HepG2 (cell line): ENCODE data around the gene NPDC1. TPM values are rescaled to one million over a fixed set of nuclear protein-coding genes. Genes with fewer than 3 reads are reported as not detected.

Experiments
- KIAA2018 ChIP-seq: sonication (generic); formaldehyde crosslinking; IDR thresholded peaks from 2 replicates; pipeline ENCODE4 v1.5.0; 2020; ENCODE audit warnings: mild to moderate bottlenecking, missing genetic modification reagents, borderline replicate concordance
- RBAK ChIP-seq: sonication (generic); formaldehyde crosslinking; IDR thresholded peaks from 2 replicates; pipeline ENCODE4 v1.5.1; 2020; ENCODE audit warnings: mild to moderate bottlenecking, missing genetic modification reagents
- ZBTB49 ChIP-seq: sonication (generic); formaldehyde crosslinking; IDR thresholded peaks from 2 replicates; pipeline ENCODE4 v1.4.0; 2020; ENCODE audit warnings: missing genetic modification reagents, borderline replicate concordance
- ZMYM4 ChIP-seq: sonication (generic); formaldehyde crosslinking; IDR thresholded peaks from 2 replicates; pipeline ENCODE4 v1.8.1; 2023; ENCODE audit warnings: mild to moderate bottlenecking, missing genetic modification reagents
- polyA plus RNA-seq, 8 experiments: library from polyadenylated mRNA; depleted of rRNA in 3 of 8; stranded (reverse) in 7 of 8; unstranded in 1 of 8; fragments of >200 nt; fragmentation: Illumina TruSeq in 4 of 8; extraction: Trizol in 4 of 8; gene quantifications; 2 replicates each; pipeline versions ENCODE4 v1.2.1 to v1.2.3, GENCODE V29; 2011 to 2016; ENCODE audit warnings: low read depth in 4 of 8, missing spikeins in 1 of 8, mixed read lengths in 1 of 8; ENCODE audit not compliant: insufficient read depth in 1 of 8
- total RNA-seq, 5 experiments: library from RNA; depleted of rRNA; stranded (reverse); fragments of >200 nt; fragmentation: Illumina TruSeq; extraction: Trizol; gene quantifications; 2 replicates each; pipeline ENCODE4 v1.2.3, GENCODE V29; 2016; ENCODE audit warnings: low read depth in 1 of 5

The NPDC1 gene
- total and polyA plus RNA-seq, 2 of the 13 experiments (the other 11 are each of a cell fraction or from before 2014, with no cell fraction given), result 0.84 to 5.4 TPM

DNA sequence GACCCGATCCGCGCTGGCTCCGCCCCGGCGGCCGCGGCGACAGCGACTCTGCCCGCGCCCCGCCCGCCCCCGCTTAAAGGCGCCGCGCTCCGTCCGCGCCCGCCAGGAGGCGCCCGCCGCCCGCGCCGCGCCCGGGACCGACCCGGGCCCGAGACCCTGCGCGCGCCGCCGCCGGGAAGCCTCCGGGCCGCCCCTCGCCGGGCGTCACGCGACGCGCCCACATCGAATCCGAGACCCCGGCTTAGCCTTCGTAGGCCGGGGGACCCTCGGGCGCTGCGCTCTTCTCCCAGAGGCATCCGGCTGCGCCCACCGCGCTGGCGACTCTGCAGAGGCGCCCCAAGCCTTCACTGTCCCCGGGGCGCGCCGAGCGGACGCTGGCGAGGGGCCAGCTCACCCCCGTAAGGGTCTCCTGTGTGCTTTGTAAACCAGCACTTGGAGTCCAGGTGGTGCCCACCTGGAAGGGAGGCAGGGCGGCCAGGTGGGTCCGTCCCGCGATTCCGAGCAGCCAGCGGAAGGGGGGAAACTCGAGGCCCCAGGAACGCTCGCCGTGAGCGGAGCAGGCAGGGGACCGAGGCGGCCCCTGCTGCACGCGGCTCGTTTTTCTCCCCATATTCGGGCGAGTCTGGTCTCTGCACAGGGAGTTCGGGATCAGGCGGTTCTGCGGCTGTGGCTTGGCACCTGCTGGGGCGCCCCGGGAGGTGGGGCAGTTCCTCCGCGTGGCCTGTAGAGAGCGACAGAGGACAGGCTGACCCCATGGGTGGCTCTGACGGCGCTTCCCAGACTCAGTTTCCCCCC, 17.5 kb downstream of the NPDC1 start (continued):
- no peak for TF ChIP-seq ZBTB49 (CRISPR knock-in tag)
- TF ChIP-seq ZMYM4 (CRISPR knock-in tag), result peak; percentile 10; the same call in 1 of the 2 replicates
- no peak for TF ChIP-seq RBAK
- TF ChIP-seq KIAA2018, result 0 out of 2 replicates have a peak, but pooled peaks have one; percentile 29
- TF ChIP-seq, all 625 proteins: peak for 41
